Astrocyte (in vitro differentiated cells and primary cell): Measurements from ENCODE around the gene SETDB2. TPM values are rescaled to one million over a fixed set of nuclear protein-coding genes. Genes with fewer than 3 reads are reported as not detected.

Source experiments
- DNase-seq: peaks from one replicate; pipeline ENCODE4 v3.0.0-alpha.2; 2010; ENCODE audit warnings: low read depth
- FAIRE-seq: peaks from 2 replicates; lab custom pipeline; 2011; peaks lifted over from hg19 to GRCh38; lab: Jason Lieb, UNC
- H2AFZ ChIP-seq: 2 replicates; pipeline ENCODE4 v1.6.0; 2012; ENCODE audit warnings: low read depth, low read length, inconsistent platforms
- H3K27ac ChIP-seq: 2 replicates; pipeline ENCODE4 v1.5.1; 2011; ENCODE audit warnings: low read depth, low read length, inconsistent platforms
- H3K27me3 ChIP-seq: 2 replicates; pipeline ENCODE4 v1.6.0; 2011; ENCODE audit warnings: low read length, inconsistent platforms; ENCODE audit not compliant: insufficient read depth
- H3K36me3 ChIP-seq: 2 replicates; pipeline ENCODE4 v1.5.1; 2011; ENCODE audit warnings: low read length, inconsistent platforms; ENCODE audit not compliant: insufficient read depth
- H3K4me1 ChIP-seq: 2 replicates; pipeline ENCODE4 v1.5.1; 2011; ENCODE audit warnings: low read length, inconsistent platforms; ENCODE audit not compliant: insufficient read depth
- H3K4me2 ChIP-seq: 2 replicates; pipeline ENCODE4 v1.6.0; 2012; ENCODE audit warnings: low read length, inconsistent platforms
- H3K4me3 ChIP-seq: 2 replicates; pipeline ENCODE4 v1.5.1; 2011; ENCODE audit warnings: low read depth, mild to moderate bottlenecking, low read length, inconsistent platforms; ENCODE audit not compliant: insufficient read depth
- H3K79me2 ChIP-seq: 2 replicates; pipeline ENCODE4 v1.6.0; 2012; ENCODE audit warnings: mild to moderate bottlenecking, low read length, inconsistent platforms; ENCODE audit not compliant: insufficient read depth
- H3K9ac ChIP-seq: 2 replicates; pipeline ENCODE4 v1.6.0; 2012; ENCODE audit warnings: mild to moderate bottlenecking, low read length, inconsistent platforms
- H3K9me3 ChIP-seq: 2 replicates; pipeline ENCODE4 v1.5.1; 2012; ENCODE audit warnings: low read depth, mild to moderate bottlenecking, low read length, inconsistent platforms; ENCODE audit not compliant: insufficient read depth
- H4K20me1 ChIP-seq: 2 replicates; pipeline ENCODE4 v1.6.0; 2012; ENCODE audit warnings: low read length, inconsistent platforms; ENCODE audit not compliant: insufficient read depth
- H3K27ac Mint-ChIP-seq: one replicate; pipeline ENCODE4 v1.8.0; 2021; ENCODE audit warnings: mild to moderate bottlenecking, mixed read lengths; ENCODE audit not compliant: unreplicated experiment
- H3K27me3 Mint-ChIP-seq: one replicate; pipeline ENCODE4 v1.8.0; 2021; ENCODE audit warnings: low read depth, mixed read lengths; ENCODE audit not compliant: unreplicated experiment
- H3K36me3 Mint-ChIP-seq: one replicate; pipeline ENCODE4 v1.8.0; 2021; ENCODE audit warnings: low read depth, mixed read lengths; ENCODE audit not compliant: unreplicated experiment
- H3K4me1 Mint-ChIP-seq: one replicate; pipeline ENCODE4 v1.8.0; 2021; ENCODE audit warnings: low read depth, mixed read lengths; ENCODE audit not compliant: unreplicated experiment
- H3K4me3 Mint-ChIP-seq: one replicate; pipeline ENCODE4 v1.8.0; 2021; ENCODE audit warnings: mild to moderate bottlenecking, moderate library complexity, mixed read lengths; ENCODE audit not compliant: unreplicated experiment
- H3K9me3 Mint-ChIP-seq: one replicate; pipeline ENCODE4 v1.8.0; 2021; ENCODE audit warnings: mild to moderate bottlenecking, mixed read lengths; ENCODE audit not compliant: unreplicated experiment
- EZH2 ChIP-seq: IDR thresholded peaks from 2 replicates; pipeline ENCODE4 v1.6.1; 2012; ENCODE audit warnings: mild to moderate bottlenecking, low read length, inconsistent platforms; ENCODE audit not compliant: insufficient read depth
- total RNA-seq: library from RNA; stranded (reverse); gene quantifications from 2 replicates; pipeline ENCODE4 v1.2.1, GENCODE V29; 2021
- TF ChIP-seq, protein P1 (sequence below): IDR thresholded peaks from 2 replicates; pipeline ENCODE4 v1.5.1; 2011; ENCODE audit warnings: low read depth, mild to moderate bottlenecking, inconsistent platforms, low read length, moderate library complexity; ENCODE audit not compliant: insufficient read depth

SETDB2 gene
- total RNA-seq, 1 donor from 2014 or later = 5.8 TPM

DNA sequence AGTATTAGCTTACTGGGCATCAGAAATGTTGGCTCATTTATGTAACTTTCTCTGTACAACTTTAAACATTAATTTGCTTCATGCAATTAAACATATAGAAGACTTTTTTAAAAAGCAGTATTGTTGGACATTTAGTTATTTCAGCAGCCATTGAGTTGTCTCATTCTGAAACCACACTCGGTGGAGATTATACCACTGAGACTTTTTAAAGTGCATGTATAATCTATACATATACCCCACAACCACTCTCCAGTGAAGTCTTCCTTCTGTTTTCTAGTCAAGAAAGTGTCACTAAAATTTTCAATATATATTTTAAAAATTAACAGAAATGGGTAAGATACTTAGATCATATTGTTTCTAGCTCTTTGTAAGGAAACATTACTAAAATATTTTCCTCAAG lies 15.5 kb downstream of the SETDB2 start:
- H3K27ac ChIP-seq = no peak overlapping the region
- no peaks in the 10 kb centered on the region for H4K20me1 ChIP-seq
- H3K27me3 ChIP-seq = no peaks in the 10 kb centered on the region
- H3K9me3 ChIP-seq = peaks cover 4% of the 10 kb centered on the region
- DNase-seq (no peak), FAIRE-seq (no peak)
- no peak overlapping the region for H3K4me3 ChIP-seq
- TF ChIP-seq EZH2 = no peak
- TF ChIP-seq, protein P1, sequence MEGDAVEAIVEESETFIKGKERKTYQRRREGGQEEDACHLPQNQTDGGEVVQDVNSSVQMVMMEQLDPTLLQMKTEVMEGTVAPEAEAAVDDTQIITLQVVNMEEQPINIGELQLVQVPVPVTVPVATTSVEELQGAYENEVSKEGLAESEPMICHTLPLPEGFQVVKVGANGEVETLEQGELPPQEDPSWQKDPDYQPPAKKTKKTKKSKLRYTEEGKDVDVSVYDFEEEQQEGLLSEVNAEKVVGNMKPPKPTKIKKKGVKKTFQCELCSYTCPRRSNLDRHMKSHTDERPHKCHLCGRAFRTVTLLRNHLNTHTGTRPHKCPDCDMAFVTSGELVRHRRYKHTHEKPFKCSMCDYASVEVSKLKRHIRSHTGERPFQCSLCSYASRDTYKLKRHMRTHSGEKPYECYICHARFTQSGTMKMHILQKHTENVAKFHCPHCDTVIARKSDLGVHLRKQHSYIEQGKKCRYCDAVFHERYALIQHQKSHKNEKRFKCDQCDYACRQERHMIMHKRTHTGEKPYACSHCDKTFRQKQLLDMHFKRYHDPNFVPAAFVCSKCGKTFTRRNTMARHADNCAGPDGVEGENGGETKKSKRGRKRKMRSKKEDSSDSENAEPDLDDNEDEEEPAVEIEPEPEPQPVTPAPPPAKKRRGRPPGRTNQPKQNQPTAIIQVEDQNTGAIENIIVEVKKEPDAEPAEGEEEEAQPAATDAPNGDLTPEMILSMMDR = no peak
- H3K9ac ChIP-seq = no peak overlapping the region
- Mint-ChIP-seq H3K27me3 (no peaks in the 10 kb centered on the region), H3K27ac (no peak overlapping the region), H3K9me3 (peaks cover 10% of the 10 kb centered on the region), H3K36me3 (peaks cover 34% of the 10 kb centered on the region), H3K4me3 (no peak overlapping the region), H3K4me1 (peaks cover 1% of the 10 kb centered on the region)
- no peak overlapping the region for H2AFZ ChIP-seq
- H3K4me2 ChIP-seq = no peak overlapping the region
- no peaks in the 10 kb centered on the region for H3K4me1 ChIP-seq
- no peaks in the 10 kb centered on the region for H3K79me2 ChIP-seq
- peaks cover 5% of the 10 kb centered on the region for H3K36me3 ChIP-seq

DNA sequence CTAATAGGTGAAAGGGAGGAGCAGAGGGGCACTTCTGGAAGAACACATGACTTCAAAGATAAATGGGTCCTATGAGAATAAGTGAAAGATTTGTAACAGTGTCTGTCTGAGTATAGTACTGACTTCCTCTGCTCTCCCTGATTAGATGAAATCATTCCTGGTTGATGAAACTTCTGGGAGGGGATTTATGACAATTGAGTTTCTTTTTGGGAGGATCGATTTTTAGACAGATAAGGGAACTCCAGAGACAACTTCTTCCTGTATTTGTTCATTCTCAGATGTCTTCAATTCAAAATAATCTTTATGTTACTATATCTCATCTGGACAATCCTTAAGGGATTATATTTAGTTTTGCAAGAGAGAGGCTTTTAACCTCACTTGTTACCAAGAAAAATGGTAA lies 20.0 kb downstream of the SETDB2 start:
- Mint-ChIP-seq H3K4me1 (no peaks in the 10 kb centered on the region), H3K27ac (no peak overlapping the region), H3K4me3 (no peak overlapping the region), H3K27me3 (no peaks in the 10 kb centered on the region), H3K36me3 (peaks cover 40% of the 10 kb centered on the region), H3K9me3 (peaks cover 11% of the 10 kb centered on the region)
- H3K4me2 ChIP-seq = no peak overlapping the region
- H3K9me3 ChIP-seq = peaks cover 4% of the 10 kb centered on the region
- H3K79me2 ChIP-seq = no peaks in the 10 kb centered on the region
- DNase-seq (no peak), FAIRE-seq (no peak)
- no peak overlapping the region for H2AFZ ChIP-seq
- no peaks in the 10 kb centered on the region for H4K20me1 ChIP-seq
- no peaks in the 10 kb centered on the region for H3K4me1 ChIP-seq
- no peak overlapping the region for H3K9ac ChIP-seq
- no peak for TF ChIP-seq EZH2
- TF ChIP-seq, protein P1 = no peak
- no peak overlapping the region for H3K27ac ChIP-seq
- H3K36me3 ChIP-seq = peaks cover 11% of the 10 kb centered on the region
- H3K27me3 ChIP-seq = no peaks in the 10 kb centered on the region
- H3K4me3 ChIP-seq = no peak overlapping the region

DNA sequence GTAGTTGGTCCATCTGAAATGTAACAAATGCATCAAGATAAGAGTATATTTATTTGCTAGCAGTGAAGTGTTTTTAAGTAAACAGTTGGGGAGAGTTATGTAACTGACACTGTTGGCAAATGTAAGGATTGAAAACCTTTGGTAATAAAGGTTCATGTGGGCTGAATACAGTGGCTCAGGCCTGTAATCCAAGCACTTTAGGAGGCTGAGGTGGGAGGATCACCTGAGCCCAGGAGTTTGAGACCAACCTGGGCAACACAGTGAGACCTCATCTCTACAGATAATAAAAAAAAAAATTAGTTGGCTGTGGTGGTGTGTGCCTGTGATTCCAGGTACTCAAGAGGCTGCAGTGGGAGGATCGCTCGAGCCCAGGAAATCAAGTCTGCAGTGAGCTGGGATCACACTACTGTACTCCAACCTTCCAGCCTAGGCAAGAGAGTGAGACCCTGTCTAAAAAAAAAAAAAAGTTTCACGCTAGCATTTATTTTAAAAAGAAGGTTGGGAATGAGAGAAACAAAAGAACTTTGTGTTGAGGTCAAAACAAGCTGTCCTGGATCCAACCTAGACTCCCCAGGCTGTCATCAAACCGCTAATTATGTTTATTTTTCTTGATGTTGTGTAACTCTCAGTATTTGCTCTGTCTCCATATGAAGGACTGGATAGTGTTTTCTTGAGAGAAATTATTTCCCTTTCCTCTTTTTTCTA lies 20.7 kb downstream of the SETDB2 start:
- Mint-ChIP-seq H3K27me3 (no peaks in the 10 kb centered on the region), H3K4me3 (no peak overlapping the region), H3K4me1 (no peaks in the 10 kb centered on the region), H3K27ac (no peak overlapping the region), H3K9me3 (peaks cover 11% of the 10 kb centered on the region), H3K36me3 (peaks cover 40% of the 10 kb centered on the region)
- Histone ChIP-seq H3K79me2 (no peaks in the 10 kb centered on the region), H2AFZ (no peak overlapping the region), H3K9me3 (peaks cover 4% of the 10 kb centered on the region), H3K4me2 (no peak overlapping the region), H3K36me3 (peaks cover 14% of the 10 kb centered on the region), H3K27me3 (no peaks in the 10 kb centered on the region), H3K4me3 (no peak overlapping the region), H3K9ac (no peak overlapping the region), H4K20me1 (no peaks in the 10 kb centered on the region), H3K27ac (no peak overlapping the region), H3K4me1 (no peaks in the 10 kb centered on the region)
- no peak for TF ChIP-seq EZH2
- TF ChIP-seq, protein P1 = no peak
- DNase-seq (no peak), FAIRE-seq (no peak)
